ENCODE measurements around the gene TRIP13.

The TRIP13 gene

GRCh38 chr5:854966-855743 is 37.5 kb upstream of the TRIP13 start:
- Histone ChIP-seq H3K4me1 (ENCODE audit: control insufficient read depth, low read length) (no peaks in the 10 kb centered on the region), H3K9me2 (replicated peaks; ENCODE audit: control insufficient read depth, low read length) (no peaks in the 10 kb centered on the region), H3K27ac (ENCODE audit: low read depth, low read length) (no peak overlapping the region), H3K36me3 (ENCODE audit: control insufficient read depth, low read length) (peaks cover 2% of the 10 kb centered on the region; the same call in 1 of the 2 replicates), H3K27me3 (ENCODE audit: control insufficient read depth, low read length) (no peaks in the 10 kb centered on the region), H3K4me3 (ENCODE audit: low read length) (no peak overlapping the region), H3K79me2 (ENCODE audit: control insufficient read depth, low read length) (no peaks in the 10 kb centered on the region), H4K20me1 (ENCODE audit: control insufficient read depth, insufficient read depth, low read depth, low read length) (no peaks in the 10 kb centered on the region), H3K9me3 (ENCODE audit: control insufficient read depth, insufficient read depth, low read length) (no peaks in the 10 kb centered on the region), H3F3A (ENCODE audit: control insufficient read depth, insufficient read depth) (no peaks in the 10 kb centered on the region), H3K4me2 (ENCODE audit: low read length) (no peak overlapping the region)
- TF ChIP-seq CTCF (IDR thresholded peaks at IDR 0.05; ENCODE audit: low read depth, low read length, poor library complexity, severe bottlenecking) (no peak), EZH2phosphoT487 (IDR thresholded peaks at IDR 0.05; ENCODE audit: borderline replicate concordance, low read length) (no peak)

GRCh38 chr5:855771-856530 is 36.7 kb upstream of the TRIP13 start:
- Histone ChIP-seq H3K4me1 (ENCODE audit: control insufficient read depth, low read length) (no peaks in the 10 kb centered on the region), H3K9me3 (ENCODE audit: control insufficient read depth, insufficient read depth, low read length) (no peaks in the 10 kb centered on the region), H3K27me3 (ENCODE audit: control insufficient read depth, low read length) (no peaks in the 10 kb centered on the region), H3F3A (ENCODE audit: control insufficient read depth, insufficient read depth) (no peaks in the 10 kb centered on the region), H3K9me2 (replicated peaks; ENCODE audit: control insufficient read depth, low read length) (no peaks in the 10 kb centered on the region), H3K4me2 (ENCODE audit: low read length) (no peak overlapping the region), H3K27ac (ENCODE audit: low read depth, low read length) (no peak overlapping the region), H4K20me1 (ENCODE audit: control insufficient read depth, insufficient read depth, low read depth, low read length) (no peaks in the 10 kb centered on the region), H3K79me2 (ENCODE audit: control insufficient read depth, low read length) (no peaks in the 10 kb centered on the region), H3K36me3 (ENCODE audit: control insufficient read depth, low read length) (peaks cover 3% of the 10 kb centered on the region; the same call in 1 of the 2 replicates), H3K4me3 (ENCODE audit: low read length) (no peak overlapping the region)
- TF ChIP-seq CTCF (IDR thresholded peaks at IDR 0.05; ENCODE audit: low read depth, low read length, poor library complexity, severe bottlenecking) (no peak), EZH2phosphoT487 (IDR thresholded peaks at IDR 0.05; ENCODE audit: borderline replicate concordance, low read length) (no peak)

GRCh38 chr5:856531-857425 is 35.9 kb upstream of the TRIP13 start:
- Histone ChIP-seq H4K20me1 (ENCODE audit: control insufficient read depth, insufficient read depth, low read depth, low read length) (no peaks in the 10 kb centered on the region), H3K4me3 (ENCODE audit: low read length) (no peak overlapping the region), H3K9me2 (replicated peaks; ENCODE audit: control insufficient read depth, low read length) (no peaks in the 10 kb centered on the region), H3K36me3 (ENCODE audit: control insufficient read depth, low read length) (peaks cover 3% of the 10 kb centered on the region; the same call in 1 of the 2 replicates), H3K79me2 (ENCODE audit: control insufficient read depth, low read length) (no peaks in the 10 kb centered on the region), H3K27me3 (ENCODE audit: control insufficient read depth, low read length) (no peaks in the 10 kb centered on the region), H3K27ac (ENCODE audit: low read depth, low read length) (no peak overlapping the region), H3K9me3 (ENCODE audit: control insufficient read depth, insufficient read depth, low read length) (no peaks in the 10 kb centered on the region), H3F3A (ENCODE audit: control insufficient read depth, insufficient read depth) (no peaks in the 10 kb centered on the region), H3K4me2 (ENCODE audit: low read length) (no peak overlapping the region), H3K4me1 (ENCODE audit: control insufficient read depth, low read length) (no peaks in the 10 kb centered on the region)
- TF ChIP-seq EZH2phosphoT487 (IDR thresholded peaks at IDR 0.05; ENCODE audit: borderline replicate concordance, low read length) (no peak), CTCF (IDR thresholded peaks at IDR 0.05; ENCODE audit: low read depth, low read length, poor library complexity, severe bottlenecking) (no peak)
